Measurements from ENCODE around the gene CZIB. TPM values are rescaled to one million over a fixed set of nuclear protein-coding genes. Genes with fewer than 3 reads are reported as not detected.
A peak's percentile ranks its signal among the peaks of the same experiment; 100 is the strongest.
"Not testable (repeated sequence)": the region's sequence is repeated elsewhere in the genome, so short reads cannot be mapped to it uniquely, and the experiment has no call there.

Gene CZIB
- total RNA-seq, 1 experiment from 2014 or later, result 86.8 TPM

DNA sequence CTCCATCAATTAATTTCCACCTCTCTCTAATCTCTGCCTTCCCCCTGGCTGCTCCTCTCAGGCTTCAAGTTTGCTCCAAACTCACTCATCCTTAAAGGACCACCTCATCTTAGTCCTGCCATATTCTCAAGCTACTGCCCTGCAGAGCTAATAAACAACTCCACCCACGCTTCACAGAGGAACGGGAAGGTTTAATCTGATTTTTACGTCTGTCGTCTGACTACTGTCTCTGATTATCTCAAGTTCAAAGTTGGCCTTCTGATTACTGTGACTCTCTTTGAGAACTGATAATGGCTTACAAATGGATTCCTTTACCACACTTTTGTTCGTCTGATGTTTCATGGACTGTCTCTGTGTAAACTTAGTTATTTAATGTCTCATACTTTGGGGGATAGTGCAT lies 31.4 kb downstream of the CZIB start:
- DNase-seq (ENCODE audit: low spot score), result no peak

- no peak for DNase-seq (ENCODE audit: low spot score)
These were observed 32.3 kb downstream of the CZIB start for GRCh38 chr1:53188099-53188498.

DNA sequence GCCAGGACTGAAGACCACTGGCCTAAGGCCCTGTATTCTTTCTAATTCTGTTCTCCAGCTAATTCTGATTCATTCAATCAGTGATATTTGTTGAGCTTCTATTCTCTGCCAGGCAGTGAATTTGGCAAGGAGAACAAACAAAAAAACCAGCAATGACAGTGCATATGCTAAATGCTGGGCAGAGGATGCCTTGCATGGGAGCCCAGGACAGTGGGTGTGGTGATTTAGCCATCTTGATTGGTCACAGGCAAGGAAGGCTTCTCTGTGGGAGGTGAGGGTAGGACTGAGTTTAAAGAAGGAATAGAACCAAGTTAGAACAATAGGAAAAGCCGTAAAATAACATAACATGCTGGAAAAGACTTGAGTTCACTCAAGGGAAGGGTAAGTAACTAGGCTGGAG lies 33.0 kb downstream of the CZIB start:
- no peak for DNase-seq (ENCODE audit: low spot score)

DNA sequence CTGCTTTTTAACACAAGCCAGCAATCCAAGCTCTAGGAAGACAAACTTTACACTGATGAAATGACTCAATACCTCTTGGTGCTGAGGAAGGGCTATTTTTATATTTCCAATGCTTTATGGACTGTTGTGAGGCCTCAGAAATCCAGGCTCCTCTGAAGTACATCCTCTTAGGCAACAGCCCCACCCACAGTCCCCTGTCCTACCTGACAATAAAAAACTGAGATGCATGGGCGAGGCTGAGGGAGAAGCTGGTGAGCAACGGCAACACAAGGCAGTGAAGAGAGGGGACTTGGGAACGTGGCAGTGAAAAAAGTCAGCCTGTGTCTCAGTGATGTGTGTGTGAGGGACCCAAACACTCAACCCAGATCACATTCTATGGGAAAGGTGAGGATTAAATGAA lies 33.9 kb downstream of the CZIB start:
- DNase-seq (ENCODE audit: low spot score), result no peak

GRCh38 chr1:53185955-53186297 lies 34.5 kb downstream of the CZIB start:
- not testable (repeated sequence) for DNase-seq (ENCODE audit: low spot score)

DNA sequence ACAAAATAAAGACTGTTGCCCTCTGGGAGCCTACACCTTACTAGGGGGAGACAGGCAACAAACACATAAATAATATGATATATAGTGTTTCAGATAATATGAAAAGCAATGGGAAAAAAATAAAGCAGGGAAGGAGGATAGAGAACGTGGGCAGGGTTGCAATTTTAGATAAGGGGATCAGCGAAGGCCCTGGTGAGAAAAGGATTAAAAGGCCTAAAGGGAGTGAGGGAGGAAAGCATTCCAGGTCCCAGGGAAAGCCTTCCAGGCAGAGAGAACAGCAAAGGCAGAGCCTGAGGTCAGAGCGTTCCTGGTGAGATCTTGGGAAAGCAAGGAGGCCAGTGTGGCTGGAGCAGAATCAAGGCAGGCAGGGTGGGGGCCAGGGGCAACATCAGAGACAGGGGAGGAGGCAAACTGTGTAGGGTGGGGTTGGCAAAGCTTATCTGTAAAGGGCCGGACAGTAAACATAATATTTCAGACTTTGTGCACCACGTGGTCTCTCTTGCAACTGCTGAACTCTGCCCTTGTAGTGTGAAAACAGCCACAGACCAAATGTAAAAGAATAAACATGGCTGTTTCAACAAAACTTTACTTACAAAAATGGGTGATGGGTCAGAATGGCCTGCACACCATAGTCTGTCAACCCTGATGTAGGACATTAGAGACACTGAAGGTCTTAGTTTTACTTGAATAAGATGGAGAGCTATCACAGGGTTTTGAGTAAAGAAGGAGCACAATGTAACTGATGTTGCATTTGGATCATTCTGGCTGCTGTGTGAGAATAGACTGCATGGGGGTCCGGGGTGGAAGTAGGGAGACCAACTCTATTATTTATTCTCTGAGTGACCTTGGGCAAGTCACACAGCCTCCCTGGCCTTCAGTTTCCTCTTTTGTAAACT lies 37.1 kb downstream of the CZIB start:
- no peak for DNase-seq (ENCODE audit: low spot score)

DNA sequence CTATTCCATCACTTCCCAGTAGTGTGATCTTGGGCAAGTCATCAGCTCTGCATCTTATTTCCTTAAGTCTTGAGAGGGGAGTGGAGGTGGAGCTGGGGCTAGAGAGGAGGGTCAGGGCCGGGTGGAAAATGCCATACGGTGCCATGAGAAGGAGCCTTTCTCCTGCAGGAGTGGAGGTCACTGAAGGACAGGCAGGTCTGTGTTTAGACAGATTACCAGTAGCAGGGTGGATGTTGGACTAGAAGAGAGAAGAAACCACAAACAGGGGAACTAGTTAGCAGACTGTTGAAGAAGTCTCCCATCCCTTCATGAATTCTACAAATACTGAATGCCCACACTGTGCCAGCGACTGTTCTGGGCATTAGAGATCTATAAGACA lies 37.7 kb downstream of the CZIB start:
- no peak for DNase-seq (ENCODE audit: low spot score)

DNA sequence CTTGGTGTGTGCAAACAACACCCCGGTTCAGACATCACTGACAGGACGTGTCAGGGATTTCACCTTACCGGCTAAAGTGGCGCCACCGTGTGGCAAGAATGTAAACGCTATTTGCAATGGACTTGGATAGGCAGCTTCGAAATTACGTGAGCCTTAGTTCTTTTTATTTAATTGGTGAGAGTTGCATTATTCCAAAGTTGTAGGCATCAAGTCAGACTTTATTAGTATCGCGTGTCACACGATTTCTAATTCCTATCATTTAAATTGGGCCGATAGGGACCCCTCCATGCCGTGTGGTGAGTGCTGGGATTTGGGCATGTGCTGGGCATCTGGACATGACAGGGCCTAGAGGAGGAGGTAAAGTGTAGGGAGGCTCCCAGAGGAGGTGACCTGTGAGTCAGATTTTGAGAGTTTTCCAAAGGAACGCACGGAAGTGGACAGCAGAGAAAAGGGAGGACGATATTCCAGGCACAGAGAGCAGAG lies 38.3 kb downstream of the CZIB start:
- DNase-seq (ENCODE audit: low spot score), result peak; percentile 78

- no peak for DNase-seq (ENCODE audit: low spot score)
These were observed 39.5 kb downstream of the CZIB start for GRCh38 chr1:53180951-53181350.

- no peak for DNase-seq (ENCODE audit: low spot score)
These were observed 40.2 kb downstream of the CZIB start for GRCh38 chr1:53180226-53180625.

GRCh38 chr1:53176452-53177208 lies 43.8 kb downstream of the CZIB start:
- DNase-seq (ENCODE audit: low spot score), result peak; percentile 61

DNA sequence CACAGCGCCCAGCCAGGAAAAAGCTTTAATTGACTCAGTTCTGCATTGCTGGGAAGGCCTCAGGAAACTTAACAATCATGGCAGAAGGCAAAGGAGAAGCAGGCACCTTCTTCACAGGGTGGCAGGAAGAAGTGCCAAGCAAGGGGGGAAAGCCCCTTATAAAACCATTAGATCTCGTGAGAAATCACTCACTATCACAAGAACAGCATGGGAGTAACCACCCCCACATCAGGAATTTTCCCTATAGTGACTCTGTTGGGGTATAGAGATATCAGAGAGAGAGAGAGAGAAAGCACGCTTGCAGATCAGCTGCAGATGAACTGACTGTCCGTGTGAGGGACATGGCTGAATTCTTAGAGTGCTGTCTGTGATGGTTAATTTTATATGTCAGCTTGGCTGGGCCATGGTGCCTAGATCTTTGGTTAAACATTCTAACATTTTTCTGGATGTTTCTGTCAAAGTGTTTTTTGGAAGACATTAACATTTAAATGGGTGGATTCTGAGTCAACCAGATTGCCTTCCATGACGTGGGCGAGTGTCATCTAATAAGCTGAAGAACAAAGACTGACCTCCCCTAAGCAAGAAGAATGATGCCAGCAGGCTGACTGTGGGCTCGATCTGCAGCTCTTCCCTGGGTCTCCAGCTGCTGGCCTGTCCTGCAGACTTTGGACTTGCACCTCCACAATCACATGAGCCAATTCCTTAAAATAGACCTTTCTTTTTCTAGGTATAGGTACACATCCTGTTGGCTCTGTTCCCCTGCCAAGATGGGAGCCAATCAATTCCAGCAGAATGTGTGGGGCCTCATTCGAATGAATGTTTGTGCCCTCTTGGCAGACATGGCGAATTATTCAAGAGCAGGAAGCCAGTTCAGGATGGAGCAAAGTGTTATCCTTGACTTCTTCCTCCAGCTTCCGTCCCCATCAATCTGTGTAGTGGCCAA lies 45.2 kb downstream of the CZIB start:
- no peak for DNase-seq (ENCODE audit: low spot score)

DNA sequence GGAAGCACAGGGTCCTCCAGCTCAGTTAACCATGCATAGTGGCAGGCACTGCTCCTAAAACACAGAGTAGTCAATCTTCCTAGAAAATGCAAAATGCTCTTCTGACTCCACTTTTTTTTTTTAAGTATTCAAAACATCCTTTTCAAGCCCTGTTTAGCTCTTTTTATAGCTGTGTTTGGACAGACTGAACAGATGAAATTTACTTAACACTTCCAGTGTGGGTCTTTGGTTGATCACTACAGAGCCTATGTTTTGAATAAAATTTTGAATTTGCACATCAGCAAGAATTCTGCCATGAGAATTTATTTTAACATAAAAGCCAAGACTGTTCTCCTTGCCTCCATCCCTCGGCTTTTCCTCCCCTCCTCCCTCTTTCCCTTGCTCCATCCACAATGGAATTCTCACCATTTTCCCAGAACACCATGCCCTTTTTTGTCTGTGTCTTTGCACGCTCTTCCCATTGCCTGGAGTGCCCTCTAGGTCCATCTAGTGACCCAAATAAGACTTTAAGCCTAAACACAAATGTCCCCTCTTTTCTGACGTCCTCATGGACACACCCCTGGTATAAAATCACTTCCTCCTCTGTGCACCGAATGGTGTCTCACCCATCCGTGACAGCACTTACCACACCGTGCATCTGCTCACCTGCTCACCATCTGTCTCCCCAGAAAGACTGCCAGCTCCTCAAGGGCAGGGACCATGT lies 47.9 kb downstream of the CZIB start:
- peak; percentile 78 for DNase-seq (ENCODE audit: low spot score)

GRCh38 chr1:53166912-53167311 lies 53.5 kb downstream of the CZIB start:
- DNase-seq (ENCODE audit: low spot score), result no peak

DNA sequence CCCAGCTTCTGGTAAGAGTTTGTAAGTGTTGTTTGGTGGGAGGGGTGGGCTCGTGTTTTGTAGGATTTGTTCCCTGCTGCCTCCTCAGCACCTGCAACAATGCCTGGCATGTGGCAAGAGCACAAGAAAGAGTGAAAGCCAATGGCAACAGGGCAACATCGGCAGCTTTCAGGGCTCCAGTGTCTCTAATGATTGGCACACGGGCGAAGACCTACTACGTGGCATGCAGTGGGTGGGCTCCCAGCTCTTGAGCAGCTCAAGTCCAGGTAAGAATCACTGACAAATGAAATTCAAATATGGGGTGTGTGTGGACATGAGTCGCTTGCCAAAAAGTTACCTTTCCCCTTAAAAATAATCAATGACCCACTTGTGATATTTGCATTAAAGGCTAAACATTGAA lies 54.1 kb downstream of the CZIB start:
- no peak for DNase-seq (ENCODE audit: low spot score)

DNA sequence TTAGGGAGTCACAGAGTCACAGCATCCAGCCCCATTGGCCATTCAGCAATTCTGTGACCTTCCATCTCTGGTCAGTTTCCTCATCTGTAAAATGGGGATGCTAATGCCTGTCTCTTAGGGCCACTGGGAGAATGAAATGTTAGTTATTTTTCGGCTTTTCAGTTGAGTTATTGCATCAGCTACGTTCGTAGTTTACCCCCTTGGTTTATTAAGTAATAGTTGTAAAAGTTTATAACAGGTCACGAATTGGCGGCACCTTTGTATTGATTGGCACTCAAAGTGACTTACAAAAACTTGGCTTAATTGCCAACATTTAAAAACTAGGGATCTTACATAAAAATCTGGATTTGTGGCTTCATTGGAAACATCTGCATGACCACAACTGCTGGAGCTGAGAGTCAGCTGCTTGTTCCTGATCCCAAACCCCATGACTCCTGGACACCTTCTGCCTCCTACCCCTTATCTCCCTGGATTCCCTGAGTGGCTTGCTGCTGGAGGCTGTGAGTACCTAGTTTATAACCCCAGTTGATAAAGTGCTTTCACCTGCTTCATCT lies 54.9 kb downstream of the CZIB start:
- no peak for DNase-seq (ENCODE audit: low spot score)

Other genes with a start within 250 kb of the CZIB start
- 0.10 TPM in 1 of 2 replicates, not detected in the other for gene PODN, start 158.4 kb downstream of the CZIB start, total RNA-seq (2014; rRNA removed; shearing (Covaris generic))
- gene SLC1A7, start 78.0 kb downstream of the CZIB start, total RNA-seq (2014; rRNA removed; shearing (Covaris generic)), result 0.60 and 2.4 TPM in 2 replicates
- gene CPT2, start 23.8 kb downstream of the CZIB start, total RNA-seq (2014; rRNA removed; shearing (Covaris generic)), result 23.3 and 30.6 TPM in 2 replicates
- 51.0 and 80.6 TPM in 2 replicates for gene MAGOH, start 17.9 kb upstream of the CZIB start, total RNA-seq (2014; rRNA removed; shearing (Covaris generic))
- 53.0 and 61.1 TPM in 2 replicates for gene LRP8, start 107.4 kb upstream of the CZIB start, total RNA-seq (2014; rRNA removed; shearing (Covaris generic))
- gene DMRTB1, start 238.8 kb upstream of the CZIB start, total RNA-seq (2014; rRNA removed; shearing (Covaris generic)), result not detected in 2 replicates

All from H4 (cell line).